GM21526 (cell line): ENCODE measurements around the gene ASCC2.

ENCODE experiments used
- ATAC-seq: cut with Tn5 transposase; IDR thresholded peaks from one replicate; pipeline ENCODE4 v1.9.1; 2021; ENCODE audit warnings: moderate library complexity; ENCODE audit not compliant: unreplicated experiment, low FRiP score

ASCC2 gene

DNA sequence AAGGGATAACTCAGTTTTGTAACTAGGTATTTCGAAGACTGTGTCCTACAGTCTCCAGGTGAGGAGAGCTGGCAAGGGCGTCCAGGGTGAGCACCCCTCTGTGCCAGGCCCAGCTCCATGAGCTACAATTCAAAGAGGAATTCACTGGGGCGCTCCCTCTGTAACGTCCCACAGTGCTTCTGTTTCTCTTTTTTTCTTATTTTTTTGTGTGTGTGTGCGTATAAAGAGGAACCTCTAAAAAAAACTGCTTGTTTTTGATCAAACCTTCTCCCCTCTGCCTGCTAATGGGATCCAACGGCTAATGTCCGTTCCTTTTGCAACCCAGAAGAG is 17.1 kb downstream of the ASCC2 start:
- ATAC-seq, result no peak

GRCh38 chr22:29819501-29819900 is 18.6 kb downstream of the ASCC2 start:
- ATAC-seq, result no peak

- ATAC-seq, result no peak
These were observed 20.4 kb downstream of the ASCC2 start for GRCh38 chr22:29817724-29818123.

GRCh38 chr22:29816980-29817379 is 21.1 kb downstream of the ASCC2 start:
- no peak for ATAC-seq

DNA sequence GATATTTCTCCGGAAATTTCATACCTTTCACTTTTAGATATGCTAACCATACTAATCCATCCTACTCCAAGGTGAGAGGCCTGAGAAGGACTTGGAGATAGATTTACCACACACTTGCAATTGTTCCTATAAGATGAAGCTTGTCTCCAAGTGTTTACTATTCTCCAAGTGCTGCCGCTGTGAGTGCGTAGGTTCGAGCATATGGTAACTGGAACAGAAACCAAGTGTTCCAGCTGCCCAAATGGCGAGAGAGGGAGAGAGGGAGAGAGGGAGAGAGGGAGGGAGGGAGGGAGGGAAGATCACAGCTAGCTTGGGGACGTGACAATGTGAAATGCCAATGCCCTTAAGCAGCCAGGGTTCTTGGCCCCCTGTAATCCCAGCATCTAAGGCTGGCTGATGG is 21.5 kb downstream of the ASCC2 start:
- ATAC-seq, result no peak

DNA sequence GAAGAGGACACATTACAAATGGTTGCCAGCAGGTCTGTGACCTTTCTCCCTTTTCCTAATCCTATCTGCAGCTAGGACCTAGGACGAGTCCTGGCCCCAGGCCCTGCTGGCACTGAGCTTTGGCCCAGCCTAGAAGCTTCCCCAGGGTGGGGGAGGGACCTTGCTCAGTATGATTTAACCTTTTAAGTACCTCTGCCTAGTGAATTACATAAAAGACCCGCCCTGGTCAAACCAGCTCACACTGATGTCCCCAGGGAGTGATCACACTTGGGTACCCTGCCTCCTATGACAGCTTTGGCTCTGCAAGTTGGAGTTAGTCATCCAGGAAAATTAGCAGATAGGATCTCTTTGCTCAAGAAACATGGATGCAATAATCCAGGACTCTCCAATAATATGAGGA is 21.9 kb downstream of the ASCC2 start:
- no peak for ATAC-seq

- ATAC-seq, result no peak
These were observed 22.5 kb downstream of the ASCC2 start for GRCh38 chr22:29815580-29815979.

- ATAC-seq, result no peak
These were observed 24.1 kb downstream of the ASCC2 start for GRCh38 chr22:29814003-29814402.

- no peak for ATAC-seq
These were observed 24.5 kb downstream of the ASCC2 start for GRCh38 chr22:29813563-29813962.

DNA sequence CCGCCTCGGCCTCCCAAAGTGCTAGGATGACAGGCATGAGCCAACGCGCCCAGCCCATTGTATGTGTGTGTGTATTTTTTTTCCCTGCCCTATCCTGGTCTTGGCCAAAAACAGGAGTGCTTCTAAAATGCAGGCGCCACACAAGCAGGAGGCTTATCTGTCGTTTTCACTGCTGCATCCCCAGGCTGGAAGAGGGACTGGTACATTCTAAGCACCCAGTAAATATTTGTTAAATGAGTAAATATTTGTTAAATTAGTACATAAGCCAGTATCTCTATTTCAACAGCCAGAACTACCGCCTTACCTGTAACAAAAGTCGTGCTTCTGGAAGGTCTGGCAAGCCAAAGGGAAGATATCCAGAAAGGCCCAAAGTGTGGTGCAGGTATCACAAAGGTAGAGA is 24.9 kb downstream of the ASCC2 start:
- no peak for ATAC-seq

DNA sequence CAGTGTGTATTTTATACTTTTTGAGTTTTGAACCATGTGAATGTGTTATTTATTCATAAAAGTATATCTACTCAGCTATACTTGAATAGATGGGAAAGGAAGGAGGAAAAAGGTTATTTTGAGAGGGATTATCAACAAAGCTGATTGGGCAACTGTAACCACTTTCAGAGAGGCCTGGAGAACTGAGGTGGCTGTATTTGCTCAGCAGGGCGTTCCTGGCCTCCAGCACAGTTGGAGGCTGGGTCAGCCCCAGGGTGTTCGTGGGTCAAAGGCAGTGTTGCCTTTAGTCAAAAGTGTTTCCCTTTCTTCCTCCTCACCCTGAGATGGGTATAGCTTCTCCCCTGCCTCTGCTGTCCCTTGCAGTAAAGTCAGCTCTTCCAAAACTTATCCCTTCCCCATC is 26.7 kb downstream of the ASCC2 start:
- no peak for ATAC-seq

GRCh38 chr22:29810216-29810615 is 27.9 kb downstream of the ASCC2 start:
- no peak for ATAC-seq

DNA sequence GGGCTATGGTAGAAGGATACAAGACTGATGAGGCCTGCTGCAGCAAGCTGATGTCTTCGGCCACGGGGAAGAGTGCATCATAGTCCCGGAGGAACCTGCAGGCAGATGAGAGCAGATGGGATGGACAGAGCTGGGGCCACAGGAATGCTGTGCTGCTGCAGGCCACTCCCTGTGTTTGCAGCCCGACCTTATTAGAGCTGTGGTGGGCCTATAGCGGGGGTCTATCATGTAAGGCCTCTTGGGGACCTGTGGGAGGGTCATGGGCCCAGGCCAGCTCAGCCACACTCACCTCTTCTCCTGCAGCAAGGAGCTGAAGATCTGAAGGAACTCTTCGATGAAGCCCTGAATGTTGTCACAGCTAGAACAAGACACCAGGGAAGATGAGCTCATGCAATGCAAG is 31.9 kb downstream of the ASCC2 start:
- no peak for ATAC-seq

DNA sequence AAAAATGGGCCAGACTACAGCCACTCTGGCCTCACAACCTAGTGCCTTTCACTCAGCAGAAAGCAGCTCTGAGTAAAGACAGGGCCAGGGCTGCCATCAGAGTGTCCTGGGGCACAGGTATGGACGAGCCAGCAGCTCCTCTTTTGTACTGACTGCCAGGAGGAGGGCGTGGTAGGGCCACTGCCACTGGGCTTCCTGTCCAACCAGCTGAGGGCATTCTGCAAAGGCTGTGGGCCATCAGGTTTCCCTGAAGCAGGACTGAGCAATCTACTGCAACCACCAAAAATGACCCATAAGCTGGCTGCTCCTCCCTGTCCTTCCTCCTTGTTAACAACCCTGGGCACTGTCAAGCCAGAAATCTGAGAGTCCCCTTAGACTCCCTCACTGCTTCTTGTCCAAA is 33.1 kb downstream of the ASCC2 start:
- no peak for ATAC-seq

DNA sequence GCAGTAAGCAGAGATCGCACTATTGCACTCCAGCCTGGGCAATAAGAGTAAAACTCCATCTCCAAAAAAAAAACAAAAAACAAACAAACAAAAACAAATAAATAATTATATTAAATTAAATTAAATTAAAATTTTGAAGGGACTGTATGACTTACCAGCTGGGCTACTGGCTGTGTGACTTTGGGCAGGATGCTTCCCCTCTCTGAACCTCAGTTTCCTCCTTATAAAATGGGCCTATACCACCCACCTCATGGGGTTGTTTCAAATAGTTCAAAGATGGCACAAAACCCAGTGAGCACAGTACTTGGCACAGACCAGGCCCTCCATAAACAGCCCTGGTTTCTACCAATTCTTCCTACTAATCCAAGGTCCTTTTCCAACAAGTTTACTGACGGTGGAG is 34.9 kb downstream of the ASCC2 start:
- ATAC-seq, result no peak

GRCh38 chr22:29801796-29802195 is 36.3 kb downstream of the ASCC2 start:
- ATAC-seq, result no peak

DNA sequence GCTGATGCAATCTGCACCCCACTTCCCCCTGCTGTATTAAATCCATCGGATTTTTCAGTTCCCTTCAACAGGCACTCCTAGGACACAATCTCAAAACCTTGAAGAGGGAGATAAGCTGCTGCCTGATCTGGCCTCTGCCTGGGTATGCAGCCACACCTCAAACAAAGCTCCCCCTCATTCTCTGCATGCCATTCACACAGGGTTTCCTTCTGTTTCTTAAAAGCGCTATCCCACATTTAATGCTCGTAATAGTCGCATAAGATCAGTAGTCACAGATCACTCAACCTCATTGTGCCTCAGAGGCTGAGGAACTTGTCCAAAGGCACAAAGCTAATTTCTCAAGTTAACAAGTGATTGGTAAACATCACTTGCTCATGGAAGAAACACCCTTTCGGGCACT is 36.9 kb downstream of the ASCC2 start:
- no peak for ATAC-seq

DNA sequence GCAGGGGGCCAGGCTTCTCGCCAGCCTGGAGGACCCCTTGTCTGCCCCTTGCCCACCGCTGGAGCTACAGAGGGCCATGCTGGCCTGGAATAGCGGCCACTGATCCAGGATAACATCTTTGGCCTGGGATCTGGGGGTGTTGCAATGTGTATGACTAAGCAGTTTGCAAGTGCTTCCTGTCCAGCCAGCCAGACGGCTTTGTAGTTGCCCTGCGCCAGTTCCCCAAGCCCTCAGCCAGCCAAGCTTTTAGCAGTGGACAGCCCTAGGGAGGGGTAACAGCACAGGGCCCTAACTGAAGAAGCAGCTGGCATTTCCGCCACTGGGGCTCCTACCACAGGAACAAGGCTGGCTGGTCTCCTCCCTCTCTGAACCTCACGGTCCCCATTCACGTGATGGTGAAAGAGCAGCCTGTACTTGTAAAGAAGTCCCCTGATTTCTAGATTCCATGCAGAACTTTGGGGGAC is 38.8 kb downstream of the ASCC2 start:
- ATAC-seq, result no peak

DNA sequence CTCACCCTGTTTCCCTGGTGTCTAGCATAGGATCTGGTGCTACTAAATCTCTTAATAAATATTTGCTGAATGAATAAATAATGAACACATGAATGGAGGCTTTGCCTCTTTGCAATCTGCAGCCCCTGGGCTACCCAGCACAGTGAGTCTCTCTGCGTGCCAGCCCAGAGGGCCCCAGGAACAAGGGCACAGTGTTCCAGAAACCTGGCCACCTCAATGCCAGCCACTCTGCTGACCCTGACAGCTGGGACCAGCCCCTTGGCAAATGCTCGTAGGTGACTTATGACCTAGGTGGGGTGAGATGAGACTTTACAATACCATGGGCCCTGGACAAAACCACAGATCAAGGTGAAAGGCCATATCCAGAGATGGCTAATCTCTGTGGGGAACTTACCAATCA is 39.3 kb downstream of the ASCC2 start:
- no peak for ATAC-seq

GRCh38 chr22:29798318-29798717 is 39.8 kb downstream of the ASCC2 start:
- no peak for ATAC-seq

DNA sequence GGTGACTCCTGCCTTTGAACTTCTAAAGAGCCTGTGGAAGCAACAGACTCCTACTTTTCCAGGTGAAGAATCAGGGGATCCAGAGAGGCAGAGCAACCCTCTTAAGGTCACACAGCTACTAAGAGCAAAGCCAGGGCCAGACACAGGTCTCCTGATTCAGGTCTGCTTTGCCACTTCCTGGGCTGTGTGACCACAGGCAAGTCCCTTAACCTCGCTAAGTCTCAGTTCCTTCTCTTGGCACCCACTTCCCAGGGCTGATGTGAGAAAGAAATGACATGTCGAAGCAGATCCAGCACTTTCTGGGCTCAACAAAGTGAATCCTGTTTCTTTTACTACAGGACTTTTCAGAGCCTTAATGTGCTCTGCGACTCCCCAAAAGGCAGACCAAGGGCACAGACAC is 40.7 kb downstream of the ASCC2 start:
- no peak for ATAC-seq

DNA sequence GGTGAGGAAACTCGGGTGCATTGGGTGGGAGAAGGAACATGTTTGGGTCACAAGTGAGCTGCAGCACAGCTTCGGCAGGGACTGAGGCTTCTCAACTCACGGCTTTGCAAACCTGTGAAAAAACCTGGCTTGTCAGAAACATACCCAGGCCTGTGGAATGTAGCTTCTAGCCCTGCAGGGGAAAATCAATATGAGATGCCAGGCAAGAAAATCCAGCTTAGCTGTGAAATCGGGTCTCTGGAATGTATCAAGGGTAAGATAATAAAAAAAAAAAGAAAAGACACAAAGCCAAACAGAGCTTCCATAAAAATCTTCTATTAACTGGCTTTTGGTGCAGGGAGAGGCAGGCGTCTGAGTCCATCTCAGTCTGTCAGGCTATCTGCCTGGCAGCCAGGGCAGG is 42.4 kb downstream of the ASCC2 start:
- ATAC-seq, result no peak

DNA sequence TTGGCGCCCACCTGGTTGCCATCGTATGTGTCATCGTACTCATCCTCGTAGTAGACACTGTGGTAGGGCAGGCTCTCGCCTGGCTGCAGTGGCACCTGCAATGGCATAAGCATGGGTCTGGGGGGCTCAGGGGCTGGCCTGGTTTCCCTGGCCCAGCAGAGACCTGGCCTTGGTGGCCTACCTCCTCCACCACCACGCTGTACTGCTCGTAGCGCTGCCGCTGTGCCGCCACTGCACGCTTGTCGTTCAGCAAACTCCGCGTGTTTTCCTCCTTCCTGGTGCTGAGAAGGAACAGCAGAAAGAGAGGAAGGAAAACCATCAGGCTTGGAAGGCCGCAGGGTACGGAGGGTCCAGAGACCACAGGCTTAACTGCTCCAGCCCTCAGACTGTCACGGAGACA is 44.7 kb downstream of the ASCC2 start:
- ATAC-seq, result no peak

DNA sequence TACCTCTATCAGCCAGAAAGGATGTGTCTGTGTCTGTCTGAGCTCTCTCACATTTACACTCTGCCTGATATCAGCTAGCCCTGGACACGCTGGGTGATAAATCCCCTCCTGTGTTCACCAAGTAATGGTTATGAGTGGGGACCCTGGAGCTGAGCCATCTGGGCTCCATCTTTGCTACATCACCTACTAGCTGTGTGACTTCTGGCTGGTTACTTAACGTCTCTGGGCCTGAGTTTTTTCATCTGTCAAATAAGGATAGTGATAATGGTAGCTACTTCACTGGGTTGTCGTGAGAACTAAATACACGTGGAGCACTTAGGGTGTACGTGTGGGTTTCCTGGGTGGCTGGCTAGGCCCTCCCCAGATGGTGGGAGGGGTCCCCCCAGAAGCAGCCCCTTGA is 48.0 kb downstream of the ASCC2 start:
- no peak for ATAC-seq
